ENCODE measurements around the gene MAP3K5. TPM values are rescaled to one million over a fixed set of nuclear protein-coding genes. Genes with fewer than 3 reads are reported as not detected.

MAP3K5 gene
- total and polyA plus RNA-seq, 7 experiments from 2014 or later = 2.6 to 32.5 (median 13.4) TPM

DNA sequence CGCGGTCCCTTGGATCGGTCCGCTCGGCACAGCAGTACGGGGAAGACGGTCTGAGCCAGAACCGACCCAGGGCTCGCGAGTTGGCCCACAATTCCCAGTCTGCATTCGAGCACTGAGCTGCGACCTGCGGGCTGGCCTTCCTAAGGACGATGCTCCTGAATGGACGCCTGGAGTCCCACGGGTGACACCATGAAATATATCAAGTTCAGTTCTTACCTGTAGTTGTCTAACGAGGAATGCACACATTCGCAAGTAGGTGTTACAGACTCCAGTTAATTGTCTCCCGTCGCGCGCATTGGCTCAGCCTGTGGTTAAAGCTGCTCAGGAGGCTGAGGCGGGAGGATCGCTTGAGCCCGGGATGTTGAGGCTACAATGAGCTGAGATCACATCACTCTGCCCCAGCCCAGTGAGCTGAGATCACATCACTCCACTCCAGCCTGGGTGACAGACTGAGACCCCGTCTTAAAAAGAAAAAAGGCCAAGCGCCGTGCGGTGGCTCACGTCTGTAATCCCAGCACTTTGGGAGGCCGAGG is 30.9 kb upstream of the MAP3K5 start:
- H3K9me3 ChIP-seq (ENCODE audit: control insufficient read depth in 2 of 3, low read length in 3 of 3) = no peaks in the 10 kb centered on the region
- H3K27me3 ChIP-seq (ENCODE audit: control insufficient read depth in 2 of 2, insufficient read depth in 2 of 2, low read length in 2 of 2) = peaks cover 0 to 3% of the 10 kb centered on the region in 2 donors
- H3K36me3 Mint-ChIP-seq = peaks cover 11 to 27% (median 19%) of the 10 kb centered on the region in 5 donors
- peak overlapping the region; percentile 96 for H3K4me3 ChIP-seq (ENCODE audit: low read length)
- peak overlapping the region; percentile 87 to 99 (median 91) for H3K27ac Mint-ChIP-seq
- H3K9me3 Mint-ChIP-seq = no peaks in the 10 kb centered on the region
- DNase-seq (peak in 3 of 9 donors; percentile 2 to 9 (median 6)), ATAC-seq (no peak)
- ChIA-PET CTCF (interaction anchor here (0.6 to 1.4 kb wide), 5 partner anchors 31 to 180 kb away, joined by 3 to 4 read pairs (median 3); partner anchors contain the start of gene MAP3K5), POLR2A (interaction anchor here (1.0 to 2.2 kb wide), 6 partner anchors 12 to 533 kb away, joined by 3 to 15 read pairs (median 6); partner anchors contain the start of genes BCLAF1 and MAP3K5)
- H3K36me3 ChIP-seq (ENCODE audit: control insufficient read depth in 2 of 3, insufficient read depth in 3 of 3, low read length in 3 of 3) = peaks cover 0 to 7% (median 0%) of the 10 kb centered on the region in 3 experiments
- H3K4me1 Mint-ChIP-seq = peaks cover 13 to 50% (median 40%) of the 10 kb centered on the region in 7 donors
- H3K27me3 Mint-ChIP-seq = peaks cover 2 to 5% (median 4%) of the 10 kb centered on the region in 5 donors
- H3K27ac ChIP-seq (ENCODE audit: low read depth, low read length) = peak overlapping the region; percentile 91
- H3K4me3 Mint-ChIP-seq = peak overlapping the region; percentile 87 to 96 (median 90)
- intact Hi-C loops (cut with micrococcal nuclease) = loop anchor here (2.0 to 10.0 kb wide), 6 partner anchors 98 to 1950 kb away; partner anchors contain the start of genes CCDC28A (in 1 of the 2), HEBP2 (in 1 of the 2), MTFR2 (in 1 of the 2) and SLC35D3 (in 1 of the 2)
- H3K4me1 ChIP-seq (ENCODE audit: control insufficient read depth in 2 of 2, insufficient read depth in 2 of 2, low read length in 2 of 2) = peaks cover 6 to 13% of the 10 kb centered on the region in 2 donors

DNA sequence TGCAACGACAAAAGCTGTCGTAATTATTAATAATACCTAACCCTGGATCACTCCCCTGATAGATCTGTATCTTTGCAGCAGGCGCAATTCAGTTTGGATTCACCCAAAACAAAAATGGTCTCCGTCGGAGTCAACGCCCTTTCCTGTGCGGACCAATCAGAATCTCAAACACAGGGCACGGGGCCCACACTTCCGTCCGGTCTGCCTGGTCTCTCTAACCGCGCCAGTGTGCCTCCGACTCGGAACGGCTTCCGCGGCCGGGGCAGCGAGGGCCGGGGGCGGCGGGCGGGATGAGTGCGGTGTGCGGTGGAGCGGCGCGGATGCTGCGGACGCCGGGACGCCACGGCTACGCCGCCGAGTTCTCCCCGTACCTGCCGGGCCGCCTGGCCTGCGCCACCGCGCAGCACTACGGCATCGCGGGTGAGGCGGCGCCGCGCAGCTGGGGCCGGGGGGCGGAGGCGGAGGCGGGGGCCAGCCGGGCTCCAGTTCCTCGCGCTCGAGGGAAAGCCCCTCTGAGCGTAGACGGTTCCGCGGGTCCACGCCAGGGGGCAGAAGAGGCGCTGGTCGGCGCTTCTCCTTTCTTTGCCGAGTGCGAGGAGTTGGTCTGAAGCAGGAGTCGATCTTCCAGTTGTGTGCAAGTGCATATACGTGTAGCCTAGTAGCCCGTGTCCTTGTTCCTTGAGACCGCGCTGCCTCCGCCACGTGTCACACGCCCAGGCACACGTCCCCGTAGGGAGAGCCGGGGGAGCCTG is 30.3 kb upstream of the MAP3K5 start, which contains the start of gene PEX7:
Gene PEX7 (plus strand): TSS at position 217 of the 752 bp plus-strand sequence. CDS start 74 bp downstream, at position 291.
- peak; percentile 83 to 94 (median 92) for DNase-seq
- ChIA-PET CTCF (interaction anchor here (0.7 to 1.5 kb wide), 3 partner anchors 30 to 178 kb away, joined by 3 to 12 read pairs (median 3); partner anchors contain the start of gene MAP3K5), POLR2A (interaction anchor here (1.1 to 2.2 kb wide), 6 partner anchors 12 to 533 kb away, joined by 3 to 15 read pairs (median 6); partner anchors contain the start of genes BCLAF1 and MAP3K5)
- Mint-ChIP-seq H3K4me1 (peaks cover 13 to 50% (median 40%) of the 10 kb centered on the region in 7 donors), H3K9me3 (no peaks in the 10 kb centered on the region), H3K27ac (peak within 1 kb of the TSS; percentile 91 to 99 (median 96)), H3K27me3 (peaks cover 3 to 10% (median 8%) of the 10 kb centered on the region in 5 donors), H3K4me3 (peak within 1 kb of the TSS; percentile 87 to 99 (median 94)), H3K36me3 (peaks cover 11 to 25% (median 18%) of the 10 kb centered on the region in 5 donors)
- peak; percentile 95 for ATAC-seq
- Histone ChIP-seq H3K4me3 (ENCODE audit: low read length) (peak within 1 kb of the TSS; percentile 96), H3K27me3 (ENCODE audit: control insufficient read depth in 2 of 2, insufficient read depth in 2 of 2, low read length in 2 of 2) (peaks cover 0 to 3% of the 10 kb centered on the region in 2 donors), H3K9me3 (ENCODE audit: control insufficient read depth in 2 of 3, low read length in 3 of 3) (no peaks in the 10 kb centered on the region), H3K4me1 (ENCODE audit: control insufficient read depth in 2 of 2, insufficient read depth in 2 of 2, low read length in 2 of 2) (peaks cover 6 to 13% of the 10 kb centered on the region in 2 donors), H3K27ac (ENCODE audit: low read depth, low read length) (peak within 1 kb of the TSS; percentile 91), H3K36me3 (ENCODE audit: control insufficient read depth in 2 of 3, insufficient read depth in 3 of 3, low read length in 3 of 3) (peaks cover 0 to 7% (median 0%) of the 10 kb centered on the region in 3 experiments)
- intact Hi-C loops (cut with micrococcal nuclease) = loop anchor here (1.0 to 10.0 kb wide), 12 partner anchors 29 to 1950 kb away; partner anchors contain the start of genes IFNGR1 (in 2 of the 2), CCDC28A (in 1 of the 2), HEBP2 (in 1 of the 2) and MTFR2 (in 1 of the 2)

DNA sequence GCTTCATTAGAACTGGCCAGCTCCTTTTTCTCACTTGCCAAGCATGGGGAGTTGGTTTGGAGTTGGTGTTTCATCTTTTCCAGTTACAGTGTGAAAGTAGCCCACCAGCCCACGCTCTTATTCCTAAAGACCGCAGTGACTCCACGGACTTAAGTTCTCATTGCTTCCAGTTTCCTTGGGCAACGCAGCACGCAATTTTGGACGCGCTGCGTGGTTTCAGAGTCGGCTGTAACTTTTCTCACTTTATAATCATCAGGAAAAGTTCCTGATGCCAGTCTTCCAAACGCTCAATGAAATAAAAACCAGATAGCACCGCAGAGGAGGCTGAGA is 29.7 kb upstream of the MAP3K5 start:
- H3K4me1 ChIP-seq (ENCODE audit: control insufficient read depth in 2 of 2, insufficient read depth in 2 of 2, low read length in 2 of 2) = peaks cover 6 to 13% of the 10 kb centered on the region in 2 donors
- H3K9me3 ChIP-seq (ENCODE audit: control insufficient read depth in 2 of 3, low read length in 3 of 3) = no peaks in the 10 kb centered on the region
- Mint-ChIP-seq H3K27me3 (peaks cover 3 to 16% (median 12%) of the 10 kb centered on the region in 5 donors), H3K27ac (peak overlapping the region; percentile 91 to 99 (median 96)), H3K4me1 (peaks cover 10 to 50% (median 40%) of the 10 kb centered on the region in 7 donors), H3K9me3 (no peaks in the 10 kb centered on the region), H3K4me3 (peak overlapping the region; percentile 87 to 99 (median 94)), H3K36me3 (peaks cover 10 to 19% (median 16%) of the 10 kb centered on the region in 5 donors)
- H3K4me3 ChIP-seq (ENCODE audit: low read length) = peak overlapping the region; percentile 96
- ATAC-seq = no peak
- peaks cover 0 to 7% (median 0%) of the 10 kb centered on the region in 3 experiments for H3K36me3 ChIP-seq (ENCODE audit: control insufficient read depth in 2 of 3, insufficient read depth in 3 of 3, low read length in 3 of 3)
- POLR2A ChIA-PET = interaction anchor here (1.1 to 2.2 kb wide), 6 partner anchors 11 to 532 kb away, joined by 3 to 15 read pairs (median 6); partner anchors contain the start of genes BCLAF1 and MAP3K5
- H3K27me3 ChIP-seq (ENCODE audit: control insufficient read depth in 2 of 2, insufficient read depth in 2 of 2, low read length in 2 of 2) = peaks cover 0 to 3% of the 10 kb centered on the region in 2 donors
- CTCF ChIA-PET = interaction anchor here (0.7 to 1.5 kb wide), 2 partner anchors 30 to 163 kb away, joined by 3 to 12 read pairs; partner anchors contain the start of gene MAP3K5
- DNase-seq = no peak
- H3K27ac ChIP-seq (ENCODE audit: low read depth, low read length) = peak overlapping the region; percentile 91
- intact Hi-C loops (cut with micrococcal nuclease) = loop anchor here (1.0 to 10.0 kb wide), 12 partner anchors 29 to 1951 kb away; partner anchors contain the start of genes IFNGR1 (in 2 of the 2), CCDC28A (in 1 of the 2), HEBP2 (in 1 of the 2) and MTFR2 (in 1 of the 2)

DNA sequence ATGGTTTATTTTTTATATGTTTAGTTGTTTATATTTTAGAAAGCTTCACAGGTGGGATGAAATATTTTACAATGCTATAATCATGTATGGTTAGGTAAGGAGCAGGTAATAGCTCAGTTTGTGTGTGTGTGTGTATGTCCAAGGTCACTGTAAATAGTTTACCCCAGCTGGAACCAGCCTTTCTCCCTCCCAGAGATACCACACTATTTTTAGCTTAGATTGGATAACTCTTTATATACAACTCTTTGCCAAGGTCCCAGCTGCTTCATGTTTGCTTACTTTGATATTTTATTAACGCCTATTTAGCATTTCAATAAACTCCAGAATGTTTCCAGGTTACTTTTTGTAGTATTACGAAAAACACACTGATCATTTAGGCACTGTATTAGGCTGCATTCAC is 28.3 kb upstream of the MAP3K5 start:
- ATAC-seq = no peak

DNA sequence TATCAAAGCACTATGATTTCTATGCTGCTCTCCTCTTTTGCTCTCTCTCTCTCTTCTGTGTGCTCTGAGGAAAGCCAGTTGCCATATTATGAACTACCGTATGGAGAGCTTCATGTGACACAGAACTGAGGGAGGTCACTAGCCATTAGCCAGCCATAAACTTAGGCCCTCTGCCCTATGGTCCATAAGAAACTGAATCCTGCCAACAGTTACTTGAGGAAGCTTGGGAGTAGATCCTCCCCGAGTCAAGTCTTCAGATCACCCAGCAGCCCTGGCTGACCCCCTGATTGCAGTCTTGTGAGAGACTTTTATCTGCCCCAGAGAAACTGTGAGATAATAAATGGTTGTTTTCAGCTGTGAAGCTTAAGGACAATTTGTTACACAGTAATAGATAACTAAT is 24.4 kb upstream of the MAP3K5 start:
- no peak for ATAC-seq
- peaks cover 7 to 23% (median 21%) of the 10 kb centered on the region in 5 donors for H3K27me3 Mint-ChIP-seq

More for the DNA sequence above, 28.3 kb upstream of the MAP3K5 start:
- Mint-ChIP-seq H3K27ac (no peak overlapping the region), H3K9me3 (peaks cover 0 to 1% (median 0%) of the 10 kb centered on the region in 11 donors), H3K4me1 (peaks cover 7 to 38% (median 33%) of the 10 kb centered on the region in 7 donors), H3K4me3 (peak overlapping the region in 2 of 10 donors; percentile 6 to 14), H3K36me3 (peaks cover 0 to 8% (median 4%) of the 10 kb centered on the region in 5 donors), H3K27me3 (peaks cover 7 to 21% (median 18%) of the 10 kb centered on the region in 5 donors)
- POLR2A ChIA-PET = interaction anchor here (0.6 to 0.8 kb wide), 2 partner anchors 156 to 1584 kb away, joined by 3 to 5 read pairs; no protein-coding TSS in a partner anchor
- Histone ChIP-seq H3K27me3 (ENCODE audit: control insufficient read depth in 2 of 2, insufficient read depth in 2 of 2, low read length in 2 of 2) (peaks cover 0 to 3% of the 10 kb centered on the region in 2 donors), H3K9me3 (ENCODE audit: control insufficient read depth in 2 of 3, low read length in 3 of 3) (no peaks in the 10 kb centered on the region), H3K36me3 (ENCODE audit: control insufficient read depth in 2 of 3, insufficient read depth in 3 of 3, low read length in 3 of 3) (no peaks in the 10 kb centered on the region), H3K4me1 (ENCODE audit: control insufficient read depth in 2 of 2, insufficient read depth in 2 of 2, low read length in 2 of 2) (peaks cover 6 to 13% of the 10 kb centered on the region in 2 donors), H3K4me3 (ENCODE audit: low read length) (no peak overlapping the region), H3K27ac (ENCODE audit: low read depth, low read length) (no peak overlapping the region)
- DNase-seq = no peak
- CTCF ChIA-PET = interaction anchor here (0.7 kb wide), 1 partner anchor 176 kb away, joined by 3 read pairs; no protein-coding TSS in a partner anchor
- intact Hi-C loops (cut with micrococcal nuclease) = loop anchor here (5.0 to 10.0 kb wide), 4 partner anchors 104 to 1582 kb away; partner anchors contain the start of genes HEBP2 (in 1 of the 2), MTFR2 (in 1 of the 2) and SLC35D3 (in 1 of the 2)

More for the DNA sequence above, 24.4 kb upstream of the MAP3K5 start:
- no peaks in the 10 kb centered on the region for H3K36me3 Mint-ChIP-seq
- no peaks in the 10 kb centered on the region for H3K36me3 ChIP-seq (ENCODE audit: control insufficient read depth in 2 of 3, insufficient read depth in 3 of 3, low read length in 3 of 3)
- ChIA-PET CTCF (interaction anchor here (1.0 kb wide), 1 partner anchor 173 kb away, joined by 4 read pairs; no protein-coding TSS in a partner anchor), POLR2A (interaction anchor here (0.6 to 1.2 kb wide), 2 partner anchors 25 to 174 kb away, joined by 4 to 6 read pairs; partner anchors contain the start of gene MAP3K5)
- no peak overlapping the region for H3K4me3 Mint-ChIP-seq
- H3K4me1 ChIP-seq (ENCODE audit: control insufficient read depth in 2 of 2, insufficient read depth in 2 of 2, low read length in 2 of 2) = peaks cover 0 to 5% of the 10 kb centered on the region in 2 donors
- H3K4me3 ChIP-seq (ENCODE audit: low read length) = no peak overlapping the region
- DNase-seq = no peak
- no peaks in the 10 kb centered on the region for H3K9me3 ChIP-seq (ENCODE audit: control insufficient read depth in 2 of 3, low read length in 3 of 3)
- peaks cover 0 to 3% of the 10 kb centered on the region in 2 donors for H3K27me3 ChIP-seq (ENCODE audit: control insufficient read depth in 2 of 2, insufficient read depth in 2 of 2, low read length in 2 of 2)
- intact Hi-C loops (cut with micrococcal nuclease) = no loop called here
- H3K27ac Mint-ChIP-seq = no peak overlapping the region
- peaks cover 0 to 2% (median 0%) of the 10 kb centered on the region in 11 donors for H3K9me3 Mint-ChIP-seq
- no peak overlapping the region for H3K27ac ChIP-seq (ENCODE audit: low read depth, low read length)
- H3K4me1 Mint-ChIP-seq = peaks cover 0 to 7% (median 6%) of the 10 kb centered on the region in 7 donors
